HEK293T (cell line): ENCODE results near the gene CASKIN2.
"Not testable (repeated sequence)": the region's sequence is repeated elsewhere in the genome, so short reads cannot be mapped to it uniquely, and the experiment has no call there.

Experiments used
- CTCF ChIA-PET: fragments of 350-600 bp; formaldehyde crosslinking; extraction: SDS; loops from one replicate; lab custom pipeline; 2021; ENCODE audit warnings: antibody characterized with exemption, inconsistent platforms; lab: Yijun Ruan, JAX
- POLR2A ChIA-PET: fragments of 350-600 bp; formaldehyde crosslinking; extraction: SDS; loops from one replicate; lab custom pipeline; 2020; ENCODE audit warnings: antibody characterized with exemption, inconsistent platforms; lab: Yijun Ruan, JAX
- DNase-seq: peaks from one replicate; pipeline ENCODE4 v3.0.0; 2012; ENCODE audit warnings: mixed read lengths; ENCODE audit errors: extremely low spot score
- ARNT ChIP-seq: fragments of 450-650 bp; IDR thresholded peaks from 2 replicates; pipeline ENCODE4 v1.6.1; 2017; ENCODE audit warnings: mild to moderate bottlenecking
- BHLHE40 ChIP-seq: fragments of 450-650 bp; IDR thresholded peaks from 2 replicates; pipeline ENCODE4 v1.6.1; 2016; ENCODE audit warnings: mild to moderate bottlenecking, moderate library complexity, borderline replicate concordance
- CTBP1 ChIP-seq: fragments of 450-650 bp; IDR thresholded peaks from 2 replicates; pipeline ENCODE4 v1.6.1; 2016; ENCODE audit warnings: borderline replicate concordance
- ELF4 ChIP-seq: fragments of 450-650 bp; IDR thresholded peaks from 2 replicates; pipeline ENCODE4 v1.6.1; 2017; ENCODE audit warnings: antibody characterized with exemption
- FOXA1 ChIP-seq: fragments of 450-650 bp; IDR thresholded peaks from 2 replicates; pipeline ENCODE4 v1.6.1; 2016; ENCODE audit warnings: mild to moderate bottlenecking
- FOXK2 ChIP-seq: fragments of 450-650 bp; IDR thresholded peaks from 2 replicates; pipeline ENCODE4 v1.6.1; 2016; ENCODE audit warnings: mild to moderate bottlenecking
- FOXM1 ChIP-seq: fragments of 450-650 bp; IDR thresholded peaks from 2 replicates; pipeline ENCODE4 v1.6.1; 2017; ENCODE audit warnings: mild to moderate bottlenecking, borderline replicate concordance
- HDGF ChIP-seq: fragments of 450-650 bp; IDR thresholded peaks from 2 replicates; pipeline ENCODE4 v1.6.1; 2017; ENCODE audit warnings: antibody characterized with exemption, borderline replicate concordance
- L3MBTL2 ChIP-seq: fragments of 450-650 bp; conservative IDR thresholded peaks from 2 replicates; pipeline ENCODE4 v1.6.1; 2016; ENCODE audit warnings: mild to moderate bottlenecking
- LEF1 ChIP-seq: fragments of 450-650 bp; IDR thresholded peaks from 2 replicates; pipeline ENCODE4 v1.6.1; 2017; ENCODE audit warnings: mild to moderate bottlenecking, borderline replicate concordance
- NFRKB ChIP-seq: fragments of 450-650 bp; IDR thresholded peaks from 2 replicates; pipeline ENCODE4 v1.6.1; 2016; ENCODE audit warnings: mild to moderate bottlenecking, moderate library complexity
- PKNOX1 ChIP-seq: fragments of 450-650 bp; IDR thresholded peaks from 2 replicates; pipeline ENCODE4 v1.6.1; 2016
- SP1 ChIP-seq: fragments of 450-650 bp; IDR thresholded peaks from 2 replicates; pipeline ENCODE4 v1.6.1; 2017
- SUZ12 ChIP-seq: fragments of 450-650 bp; IDR thresholded peaks from 2 replicates; pipeline ENCODE4 v1.6.1; 2016; ENCODE audit warnings: mild to moderate bottlenecking
- TARDBP ChIP-seq: fragments of 450-650 bp; IDR thresholded peaks from 2 replicates; pipeline ENCODE4 v1.6.1; 2016
- ZNF384 ChIP-seq: fragments of 450-650 bp; IDR thresholded peaks from 2 replicates; pipeline ENCODE4 v1.6.1; 2016

The CASKIN2 gene

GRCh38 chr17:75480281-75480680, 35.1 kb downstream of the CASKIN2 start:
- DNase-seq: no peak
- ChIA-PET CTCF (interaction anchor here (0.6 kb wide), 1 partner anchor 279 kb away, joined by 3 read pairs; no protein-coding TSS in a partner anchor), POLR2A (interaction anchor here (0.7 to 2.5 kb wide), 4 partner anchors 22 to 37 kb away, joined by 3 to 10 read pairs (median 6); partner anchors contain the start of gene TMEM94)
- TF ChIP-seq ARNT (no peak), SUZ12 (no peak), NFRKB (no peak), ELF4 (no peak), TARDBP (no peak), PKNOX1 (no peak)

GRCh38 chr17:75478508-75478907, 36.8 kb downstream of the CASKIN2 start:
- TF ChIP-seq NFRKB (no peak), SUZ12 (no peak)
- POLR2A ChIA-PET: interaction anchor here (2.5 to 3.3 kb wide), 2 partner anchors 21 to 22 kb away, joined by 10 to 12 read pairs; partner anchors contain the start of gene TMEM94
- CTCF ChIA-PET: no interaction called here
- no peak for DNase-seq

- DNase-seq, CTCF ChIA-PET: not testable (repeated sequence)
- POLR2A ChIA-PET: interaction anchor here (2.1 to 3.3 kb wide), 2 partner anchors 20 to 21 kb away, joined by 5 to 12 read pairs; partner anchors contain the start of gene TMEM94
Observed at GRCh38 chr17:75477490-75477862, 37.9 kb downstream of the CASKIN2 start.

GRCh38 chr17:75476752-75477489, 38.4 kb downstream of the CASKIN2 start:
- no peak for DNase-seq
- TF ChIP-seq ELF4 (no peak), LEF1 (no peak), BHLHE40 (no peak), PKNOX1 (no peak), FOXK2 (no peak), ARNT (no peak), NFRKB (no peak), ZNF384 (no peak), FOXA1 (no peak), CTBP1 (no peak), L3MBTL2 (no peak), SP1 (no peak), FOXM1 (no peak)
- CTCF ChIA-PET: no interaction called here
- POLR2A ChIA-PET: interaction anchor here (2.1 to 3.3 kb wide), 2 partner anchors 20 to 21 kb away, joined by 5 to 12 read pairs; partner anchors contain the start of gene TMEM94

- ChIA-PET CTCF (interaction anchor here (0.6 kb wide), 1 partner anchor 274 kb away, joined by 3 read pairs; no protein-coding TSS in a partner anchor), POLR2A (interaction anchor here (2.1 to 3.3 kb wide), 2 partner anchors 19 to 20 kb away, joined by 5 to 12 read pairs; partner anchors contain the start of gene TMEM94)
- TF ChIP-seq FOXA1 (no peak), HDGF (no peak), NFRKB (no peak), TARDBP (no peak), ELF4 (no peak), FOXM1 (no peak), ARNT (no peak), PKNOX1 (no peak), BHLHE40 (no peak)
- no peak for DNase-seq
Observed at GRCh38 chr17:75476271-75476671, 39.1 kb downstream of the CASKIN2 start.

- DNase-seq: no peak
- POLR2A ChIA-PET: interaction anchor here (2.1 to 3.3 kb wide), 2 partner anchors 18 to 20 kb away, joined by 5 to 12 read pairs; partner anchors contain the start of gene TMEM94
- TF ChIP-seq PKNOX1 (no peak), HDGF (no peak), ZNF384 (no peak), ELF4 (no peak), FOXK2 (no peak)
- CTCF ChIA-PET: interaction anchor here (0.6 kb wide), 1 partner anchor 273 kb away, joined by 3 read pairs; no protein-coding TSS in a partner anchor
Observed at GRCh38 chr17:75475851-75476250, 39.5 kb downstream of the CASKIN2 start.
